ENCODE measurements around the gene AATK.

AATK gene

GRCh38 chr17:81142301-81143199, 23.5 kb downstream of the AATK start:
- peak; percentile 19 to 55 (median 30) for DNase-seq

- DNase-seq, result no peak
These were observed 25.3 kb downstream of the AATK start for GRCh38 chr17:81140695-81141094.

DNA sequence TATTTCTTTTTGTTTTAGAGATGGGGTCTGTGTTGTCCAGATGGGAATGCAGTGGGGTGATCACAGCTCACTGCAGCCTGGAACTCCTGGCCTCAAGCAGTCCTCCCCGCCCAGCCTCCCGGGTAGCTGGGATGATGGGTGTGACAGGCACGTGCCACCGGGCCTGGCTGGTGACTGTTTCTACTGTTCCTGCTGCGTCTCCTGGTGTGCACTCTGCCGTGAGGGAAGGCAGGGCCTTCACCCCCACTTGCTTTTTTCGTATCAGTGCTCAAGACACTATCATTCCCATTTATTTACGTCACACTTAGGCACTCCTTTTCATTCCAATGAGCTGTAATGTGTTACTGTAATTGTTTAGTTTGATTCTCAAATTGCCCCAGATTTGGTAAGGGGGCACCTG, 26.0 kb downstream of the AATK start:
- DNase-seq, result no peak

DNA sequence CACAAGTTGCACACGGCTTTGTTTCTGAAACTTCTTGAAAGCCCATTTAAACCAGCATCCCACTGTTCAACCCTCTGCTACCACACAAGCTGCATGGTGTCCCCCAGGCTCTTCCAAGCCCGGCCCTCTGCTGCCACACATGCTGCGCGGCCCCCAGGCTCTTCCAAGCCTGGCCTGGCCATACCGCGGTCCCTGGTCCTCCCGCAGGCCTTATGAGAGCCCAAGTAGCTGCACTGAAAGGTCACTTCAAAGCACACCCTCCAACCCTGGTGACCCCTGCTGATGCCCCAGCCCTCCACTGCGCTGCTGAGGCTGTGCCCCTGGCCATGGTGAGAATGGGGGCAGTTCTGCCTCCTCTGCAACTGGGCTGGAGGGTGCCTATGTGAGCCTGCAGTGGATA, 26.6 kb downstream of the AATK start:
- DNase-seq, result no peak

DNA sequence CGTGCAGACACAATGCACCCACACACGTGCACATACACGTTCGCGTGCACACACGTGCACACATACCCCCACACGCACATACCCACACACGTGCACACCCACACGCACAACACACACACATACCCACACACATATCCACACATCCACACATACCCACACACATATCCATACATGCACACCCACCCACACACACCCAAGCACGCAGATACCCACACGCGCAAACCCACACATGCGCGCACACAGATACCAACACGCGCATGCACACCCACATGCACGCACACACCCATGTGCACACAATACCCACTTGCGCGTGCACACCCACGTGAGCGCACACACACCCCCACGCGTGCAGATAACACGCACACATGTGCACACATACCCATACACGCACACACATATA, 27.5 kb downstream of the AATK start:
- no peak for DNase-seq

DNA sequence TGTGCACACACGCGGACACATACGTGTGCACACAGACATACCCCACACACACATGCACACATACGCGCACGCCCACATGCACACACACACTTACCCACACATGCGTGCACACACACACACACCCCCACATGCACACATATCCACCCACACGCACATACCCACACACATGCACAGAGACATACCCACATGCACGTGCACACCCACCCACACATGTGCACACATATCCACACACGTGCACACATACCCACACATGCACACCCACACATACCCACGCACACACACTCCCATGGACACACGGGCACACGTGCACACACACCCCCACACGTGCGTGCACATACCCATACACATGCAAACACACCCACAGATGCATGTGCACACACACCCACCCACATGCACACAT, 27.9 kb downstream of the AATK start:
- no peak for DNase-seq

GRCh38 chr17:81137248-81137647, 28.8 kb downstream of the AATK start:
- no peak for DNase-seq

DNA sequence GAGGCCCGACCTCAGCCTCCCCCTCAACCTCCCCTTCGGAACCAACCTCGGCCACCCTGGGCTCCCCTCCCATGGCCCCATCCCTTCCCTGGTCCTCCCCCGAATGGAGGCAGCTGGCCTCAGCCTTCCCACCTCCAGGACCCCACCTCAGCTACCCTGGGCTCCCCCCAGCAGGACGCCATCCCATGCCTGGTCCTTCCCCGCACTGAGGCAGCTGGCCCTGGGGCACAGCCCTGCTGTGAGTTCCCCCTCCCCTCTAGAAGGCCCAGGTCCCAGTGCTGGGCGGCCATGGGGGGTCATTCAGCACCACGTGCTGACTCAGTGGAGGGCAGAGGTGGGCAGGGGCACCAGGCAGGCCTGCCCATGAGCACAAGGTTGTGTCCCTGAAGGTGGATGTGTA, 29.7 kb downstream of the AATK start:
- no peak for DNase-seq

DNA sequence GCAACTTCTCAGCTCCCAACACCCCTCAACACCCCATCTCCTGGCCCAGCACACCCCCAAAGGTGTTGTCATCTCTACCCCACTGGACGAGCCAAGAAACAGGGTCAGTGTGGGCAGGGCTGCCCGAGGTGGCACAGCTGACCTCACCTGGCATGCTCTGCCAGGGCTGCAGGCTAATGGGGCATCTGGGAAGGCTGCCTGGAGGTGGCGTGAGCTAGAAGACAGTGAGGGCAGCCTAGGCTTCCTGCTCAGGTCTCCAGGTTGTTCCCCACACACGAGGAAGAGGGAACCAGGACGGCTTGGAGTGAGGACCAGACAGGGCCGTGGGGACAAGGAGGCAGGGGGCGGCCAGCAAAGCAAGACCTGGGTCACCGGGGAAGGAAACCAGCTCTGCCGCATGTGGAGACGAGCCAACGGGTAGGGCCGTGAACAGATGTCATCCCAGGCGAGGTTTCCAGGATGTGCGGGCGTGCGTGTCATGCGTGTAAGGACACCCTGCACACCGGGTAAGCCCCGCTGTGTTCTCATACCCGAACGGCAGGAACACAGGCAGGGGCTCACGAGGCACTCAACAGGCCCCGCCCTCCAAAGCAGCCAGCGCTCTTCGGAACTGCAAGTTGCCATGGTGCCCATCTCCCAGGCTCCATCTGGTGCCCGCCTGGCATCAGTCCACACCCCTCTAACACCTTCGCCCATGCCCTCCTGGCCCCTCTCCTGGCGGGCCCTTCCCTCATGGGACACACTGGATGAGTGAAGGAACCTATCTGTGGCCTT, 30.3 kb downstream of the AATK start:
- no peak for DNase-seq

GRCh38 chr17:81134064-81134781, 31.8 kb downstream of the AATK start:
- no peak for DNase-seq

DNA sequence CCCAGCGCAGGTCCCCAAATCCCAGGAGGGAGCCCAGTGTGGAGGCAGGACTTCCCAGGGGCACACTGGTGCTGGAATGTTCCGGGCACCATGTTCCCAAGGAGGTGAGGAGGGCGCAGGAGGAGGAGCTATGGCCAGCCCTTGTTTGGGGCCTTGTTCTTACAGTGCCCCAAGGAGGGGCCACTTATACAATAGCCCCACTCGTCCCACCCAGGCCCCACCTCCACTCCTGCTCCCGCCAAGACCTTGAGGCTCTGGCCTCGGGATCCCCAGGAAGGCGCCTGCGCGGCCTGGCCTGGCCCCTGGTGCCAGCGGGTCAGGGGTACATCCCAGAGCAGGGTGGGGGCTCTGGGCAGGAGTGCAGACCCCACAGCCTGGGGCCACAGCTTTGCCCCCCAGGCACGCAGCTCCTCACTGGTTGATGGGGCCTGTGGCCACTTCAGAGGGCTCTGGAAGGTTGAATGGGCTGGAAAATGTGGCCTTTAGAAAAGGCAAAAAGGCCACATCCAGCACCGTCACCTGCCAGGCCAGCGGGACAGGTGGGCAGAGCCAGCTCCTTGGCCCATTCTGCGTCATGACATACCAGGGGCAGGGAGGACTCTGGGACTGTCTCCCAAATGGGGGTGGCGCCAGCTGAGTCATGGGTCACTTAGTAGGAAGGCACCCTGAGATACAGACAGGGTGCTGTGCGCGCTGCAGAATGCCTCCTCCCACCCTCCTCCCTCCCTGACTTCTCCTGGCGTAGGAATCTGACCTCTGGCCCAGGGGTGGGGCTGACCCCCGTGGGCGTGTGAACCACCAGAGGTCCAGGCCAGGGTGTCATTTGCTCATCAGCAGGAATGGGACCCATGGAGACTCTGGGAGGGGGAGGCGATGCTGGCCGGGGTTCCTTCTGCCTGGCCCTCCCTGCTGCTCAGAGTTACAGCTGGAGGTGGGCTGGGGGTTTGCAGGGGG, 33.0 kb downstream of the AATK start:
- no peak for DNase-seq

GRCh38 chr17:81132197-81132540, 33.9 kb downstream of the AATK start:
- no peak for DNase-seq

DNA sequence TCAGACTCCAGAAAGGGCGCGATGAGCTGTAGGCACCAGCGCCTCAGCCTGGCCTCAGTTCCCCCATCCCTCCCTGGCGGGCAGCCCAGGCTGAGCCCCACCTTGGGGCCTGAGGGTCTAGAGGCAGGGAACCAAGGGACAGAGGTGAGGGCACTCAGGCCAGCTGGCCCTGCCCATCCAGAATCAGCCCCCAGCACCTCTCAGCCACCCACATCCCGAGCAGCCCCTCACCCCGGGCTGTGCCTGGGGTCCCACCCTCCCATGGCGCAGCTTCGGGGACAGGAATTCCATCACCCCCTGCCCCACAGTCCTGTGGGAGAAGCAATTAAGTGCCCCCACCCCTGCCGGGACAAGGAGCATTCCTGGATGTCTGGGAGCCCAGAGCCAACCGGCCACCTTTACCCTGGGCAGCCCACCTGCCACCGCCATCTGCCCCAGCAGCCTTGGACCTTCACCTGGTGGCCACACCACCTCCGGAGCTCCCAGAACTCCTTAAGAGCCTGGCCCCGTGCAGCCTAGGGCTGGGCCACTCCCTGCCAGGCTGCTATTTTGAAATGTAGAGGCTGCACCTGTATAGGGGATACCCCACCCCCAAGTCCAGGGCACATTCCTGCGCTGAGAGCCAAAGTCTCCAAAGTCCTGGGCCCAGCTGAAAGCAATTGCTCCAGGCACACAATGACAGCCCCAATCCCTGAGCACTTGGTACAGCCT, 34.4 kb downstream of the AATK start:
- DNase-seq, result no peak

DNA sequence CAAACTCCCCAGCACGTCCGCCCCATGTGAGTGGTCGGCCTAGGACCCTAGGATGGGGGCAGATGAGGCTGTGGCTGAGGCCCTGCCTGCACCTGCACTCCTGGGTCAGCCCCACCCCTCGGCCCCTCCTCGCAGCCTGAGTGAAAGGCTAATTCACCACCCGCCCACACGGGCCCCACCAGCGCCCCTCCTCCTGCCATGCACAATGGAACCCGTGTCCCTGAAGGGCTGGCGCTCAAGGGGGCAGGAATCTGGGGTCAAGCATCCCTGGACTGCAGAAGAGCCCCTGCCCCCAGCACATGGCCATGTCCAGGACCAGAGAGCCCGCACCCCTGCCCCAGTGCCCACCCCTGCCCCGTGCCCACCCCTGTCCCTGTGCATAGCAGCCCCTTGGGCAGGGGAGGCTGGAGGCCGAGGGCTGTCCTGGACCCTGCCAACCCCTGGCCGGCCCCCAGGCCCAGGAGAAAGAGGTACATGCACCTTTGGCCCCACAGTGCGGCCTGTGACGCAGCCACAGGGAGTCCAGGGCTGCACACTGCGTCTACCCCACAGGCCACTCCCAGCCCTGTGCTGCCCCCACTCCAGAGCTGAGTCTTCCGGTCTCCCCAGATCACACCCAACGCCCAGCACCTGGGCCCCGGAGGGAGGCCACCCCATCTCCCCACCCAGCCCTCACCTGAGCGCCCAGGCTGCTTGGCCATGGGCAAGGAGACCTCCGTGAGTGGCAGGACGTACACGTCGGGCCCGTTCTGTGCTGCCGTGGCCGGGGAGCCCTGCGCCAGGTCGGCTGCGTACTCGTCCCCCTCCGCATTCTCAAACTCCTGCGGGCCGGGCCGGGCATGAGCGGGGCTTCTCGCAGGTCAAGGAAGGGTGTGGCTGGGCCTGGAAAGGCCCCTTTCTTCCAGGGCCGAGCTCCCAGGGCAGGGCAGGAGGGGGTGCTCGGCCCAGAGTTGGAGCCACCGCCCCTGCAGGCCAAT, 35.3 kb downstream of the AATK start:
- DNase-seq, result no peak

GRCh38 chr17:81129711-81130367, 36.2 kb downstream of the AATK start:
- no peak for DNase-seq

DNA sequence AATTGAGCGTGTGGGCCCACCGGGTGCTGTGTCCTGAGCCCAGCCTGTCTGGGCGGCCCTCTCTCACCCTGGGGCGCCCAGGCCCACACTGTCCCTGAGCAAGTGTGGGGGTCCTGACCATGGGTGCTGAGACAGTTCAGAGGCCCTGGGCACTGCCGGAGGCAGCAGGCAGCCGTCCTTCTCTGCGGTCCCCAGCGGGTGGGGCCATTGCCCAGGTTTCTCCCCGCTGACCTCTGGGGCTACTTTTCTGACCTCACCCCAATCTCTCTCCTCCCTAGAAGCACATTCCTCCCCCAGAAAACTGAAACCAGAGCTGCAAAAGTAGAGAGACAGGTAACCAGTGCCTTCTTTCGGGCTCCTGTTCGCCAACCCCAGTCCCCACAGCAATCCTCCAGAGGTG, 36.7 kb downstream of the AATK start:
- no peak for DNase-seq

DNA sequence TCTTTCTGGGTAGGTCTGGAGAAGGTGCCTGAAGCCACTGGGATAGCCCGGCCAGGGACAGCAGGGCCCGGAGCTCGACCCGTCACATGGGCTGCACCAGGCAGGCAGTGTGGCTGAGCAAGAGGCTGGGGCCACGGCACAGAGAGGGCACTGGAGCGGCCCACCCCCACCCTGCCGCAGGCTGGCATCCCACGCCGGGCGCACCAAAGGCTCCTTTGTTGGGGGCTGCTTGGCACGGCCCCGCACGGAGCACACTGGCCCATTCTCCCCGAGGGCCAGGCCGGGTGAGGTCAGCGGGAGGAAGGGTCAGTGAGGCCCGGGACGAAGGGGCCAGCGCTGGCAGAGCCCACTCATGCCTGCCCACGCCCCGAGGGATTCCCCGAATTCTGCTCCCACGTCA, 37.2 kb downstream of the AATK start:
- DNase-seq, result no peak

DNA sequence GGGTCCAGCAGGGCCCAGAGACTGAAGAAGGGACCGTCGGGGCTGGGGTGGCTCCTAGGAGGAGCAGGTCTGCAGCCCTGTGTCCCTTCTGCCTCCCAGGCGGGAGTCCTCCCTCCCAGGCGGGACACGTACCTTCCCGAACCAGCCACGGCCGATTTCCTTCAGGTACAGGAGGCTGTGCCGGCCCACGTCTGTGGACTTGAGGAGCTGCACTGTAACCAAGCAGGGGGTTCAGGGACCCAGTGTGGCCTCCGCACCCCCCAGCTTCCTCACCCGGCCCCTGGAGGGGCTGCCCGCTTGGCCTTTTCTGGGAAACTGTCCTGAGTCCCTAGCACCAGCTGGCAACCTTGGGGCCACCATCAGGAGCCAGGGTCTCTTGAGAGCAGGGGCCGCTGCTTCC, 37.7 kb downstream of the AATK start:
- DNase-seq, result no peak

- no peak for DNase-seq
These were observed 38.4 kb downstream of the AATK start for GRCh38 chr17:81127526-81128177.

- no peak for DNase-seq
These were observed 38.9 kb downstream of the AATK start for GRCh38 chr17:81127133-81127455.

Data from stimulated activated naive CD4-positive, alpha-beta T cell (primary cell).